ENCODE data around the gene ZNF710. TPM values are rescaled to one million over a fixed set of nuclear protein-coding genes. Genes with fewer than 3 reads are reported as not detected.
A peak's percentile ranks its signal among the peaks of the same experiment; 100 is the strongest.

Gene ZNF710
- total RNA-seq, 2 donors from 2014 or later, result 18.1 to 34.5 TPM

DNA sequence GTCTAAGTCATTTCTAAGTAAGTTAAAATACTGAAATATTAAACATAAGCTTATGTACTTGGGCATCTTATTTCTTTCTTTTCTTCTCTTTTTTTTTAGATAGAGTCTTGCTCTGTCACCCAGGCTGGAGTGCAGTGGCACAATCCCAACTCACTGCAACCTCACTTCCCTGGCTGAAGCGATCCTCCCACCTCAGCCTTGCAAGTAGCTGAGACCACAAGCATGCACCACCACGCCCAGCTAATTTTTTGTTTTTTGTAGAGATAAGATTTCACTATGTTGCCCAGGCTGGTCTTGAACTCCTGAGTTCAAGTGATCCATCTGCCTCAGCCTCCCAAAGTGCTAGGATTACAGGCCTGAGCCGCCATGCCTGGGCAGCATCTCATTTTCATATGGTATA lies 16.0 kb upstream of the ZNF710 start:
- intact Hi-C loops (cut with DNase I), result no loop called here
- no peaks in the 10 kb centered on the region for H3K4me1 ChIP-seq
- ATAC-seq, result no peak
- no peak overlapping the region for H3K4me3 ChIP-seq
- no peak for TF ChIP-seq POLR2A (IDR thresholded peaks at IDR 0.05)
- TF ChIP-seq, protein P1, sequence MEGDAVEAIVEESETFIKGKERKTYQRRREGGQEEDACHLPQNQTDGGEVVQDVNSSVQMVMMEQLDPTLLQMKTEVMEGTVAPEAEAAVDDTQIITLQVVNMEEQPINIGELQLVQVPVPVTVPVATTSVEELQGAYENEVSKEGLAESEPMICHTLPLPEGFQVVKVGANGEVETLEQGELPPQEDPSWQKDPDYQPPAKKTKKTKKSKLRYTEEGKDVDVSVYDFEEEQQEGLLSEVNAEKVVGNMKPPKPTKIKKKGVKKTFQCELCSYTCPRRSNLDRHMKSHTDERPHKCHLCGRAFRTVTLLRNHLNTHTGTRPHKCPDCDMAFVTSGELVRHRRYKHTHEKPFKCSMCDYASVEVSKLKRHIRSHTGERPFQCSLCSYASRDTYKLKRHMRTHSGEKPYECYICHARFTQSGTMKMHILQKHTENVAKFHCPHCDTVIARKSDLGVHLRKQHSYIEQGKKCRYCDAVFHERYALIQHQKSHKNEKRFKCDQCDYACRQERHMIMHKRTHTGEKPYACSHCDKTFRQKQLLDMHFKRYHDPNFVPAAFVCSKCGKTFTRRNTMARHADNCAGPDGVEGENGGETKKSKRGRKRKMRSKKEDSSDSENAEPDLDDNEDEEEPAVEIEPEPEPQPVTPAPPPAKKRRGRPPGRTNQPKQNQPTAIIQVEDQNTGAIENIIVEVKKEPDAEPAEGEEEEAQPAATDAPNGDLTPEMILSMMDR (IDR thresholded peaks at IDR 0.05), result no peak
- no peak for DNase-seq
- no peak overlapping the region for H3K27ac ChIP-seq
- 95 to 96% methylated on average over 3 of the region's 3 CpGs for WGBS, 2 donors
- H3K9me3 ChIP-seq, result peaks cover 0 to 3% (median 0%) of the 10 kb centered on the region in 3 donors
- H3K36me3 ChIP-seq (replicated peaks in 1 of 2; ENCODE audit: insufficient read depth in 1 of 2, low read depth in 2 of 2), result no peaks in the 10 kb centered on the region
- no peaks in the 10 kb centered on the region for H3K27me3 ChIP-seq

DNA sequence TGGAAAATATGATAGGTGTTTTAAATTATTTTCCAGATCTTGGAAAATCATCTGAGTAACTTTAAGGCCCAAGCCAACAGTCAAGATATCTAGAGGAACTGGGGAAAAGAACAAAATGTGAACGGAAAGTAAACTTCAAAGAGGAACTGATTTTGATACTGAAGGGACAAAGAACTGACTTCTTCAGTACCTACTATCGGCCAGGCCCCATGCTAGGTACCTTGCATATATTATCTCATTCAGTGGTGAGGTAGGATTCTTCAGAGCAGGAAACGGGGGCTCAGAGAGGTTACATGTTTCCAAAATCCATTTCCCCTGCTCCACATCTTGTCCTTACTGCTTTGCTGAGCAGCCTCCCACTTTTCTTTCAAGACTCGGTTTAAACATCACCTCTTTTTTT lies 9.8 kb upstream of the ZNF710 start:
- Histone ChIP-seq H3K4me1 (no peaks in the 10 kb centered on the region), H3K27me3 (no peaks in the 10 kb centered on the region), H3K9me3 (no peaks in the 10 kb centered on the region), H3K4me3 (no peak overlapping the region), H3K27ac (no peak overlapping the region), H3K36me3 (replicated peaks in 1 of 2; ENCODE audit: insufficient read depth in 1 of 2, low read depth in 2 of 2) (no peaks in the 10 kb centered on the region)
- TF ChIP-seq, protein P1 (IDR thresholded peaks at IDR 0.05), result no peak
- TF ChIP-seq POLR2A (IDR thresholded peaks at IDR 0.05), result no peak
- ATAC-seq (no peak), DNase-seq (no peak)
- WGBS, 2 donors, result 68 to 76% methylated on average over 4 of the region's 4 CpGs
- intact Hi-C loops (cut with DNase I), result no loop called here

DNA sequence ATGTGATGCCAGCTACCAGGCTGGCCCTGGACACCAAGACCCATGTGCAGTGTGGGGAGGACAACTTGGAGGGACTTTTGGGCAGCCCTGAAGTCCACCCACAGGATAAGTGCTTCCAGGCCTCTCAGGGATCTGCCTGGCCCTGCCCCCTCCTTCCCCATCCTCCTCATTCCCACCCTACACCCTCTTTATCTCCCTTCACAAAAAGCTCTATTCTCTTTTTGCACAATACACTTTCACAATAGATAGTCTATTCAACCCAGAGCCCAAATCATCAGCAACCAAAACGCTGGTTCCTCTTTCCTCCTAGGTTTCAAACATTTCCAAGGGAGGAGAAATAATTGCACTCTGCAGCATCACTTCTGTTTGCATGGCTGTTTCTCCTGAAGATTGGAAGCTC lies 7.8 kb upstream of the ZNF710 start:
- Histone ChIP-seq H3K27me3 (no peaks in the 10 kb centered on the region), H3K4me1 (peaks cover 17% of the 10 kb centered on the region), H3K27ac (no peak overlapping the region), H3K36me3 (replicated peaks in 1 of 2; ENCODE audit: insufficient read depth in 1 of 2, low read depth in 2 of 2) (no peaks in the 10 kb centered on the region), H3K9me3 (no peaks in the 10 kb centered on the region), H3K4me3 (no peak overlapping the region)
- no peak for DNase-seq
- no peak for ATAC-seq
- intact Hi-C loops (cut with DNase I), result no loop called here
- 73 to 84% methylated on average over 1 of the region's 1 CpG for WGBS, 2 donors
- TF ChIP-seq POLR2A (IDR thresholded peaks at IDR 0.05), result no peak
- TF ChIP-seq, protein P1 (IDR thresholded peaks at IDR 0.05), result no peak

DNA sequence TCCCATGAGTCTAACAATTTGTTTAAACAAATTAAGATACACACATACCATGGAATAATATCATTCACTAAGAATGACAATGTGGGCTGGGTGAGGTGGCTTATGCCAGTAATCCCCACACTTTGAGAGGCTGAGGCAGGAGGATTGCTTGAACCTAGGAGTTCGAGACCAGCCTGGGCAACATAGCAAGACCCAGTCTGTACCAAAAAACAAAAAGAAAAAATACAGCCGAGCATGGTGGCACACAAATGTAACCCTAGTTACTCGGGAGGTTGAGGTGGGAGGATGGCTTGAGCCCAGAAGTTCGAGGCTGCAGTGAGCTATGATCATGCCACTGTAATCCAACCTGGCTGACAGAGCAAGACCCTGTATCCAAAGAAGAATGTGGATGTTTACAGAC lies 4.0 kb upstream of the ZNF710 start:
- TF ChIP-seq, protein P1 (IDR thresholded peaks at IDR 0.05), result no peak
- TF ChIP-seq POLR2A (IDR thresholded peaks at IDR 0.05), result no peak
- peaks cover 44% of the 10 kb centered on the region for H3K4me1 ChIP-seq
- no peaks in the 10 kb centered on the region for H3K36me3 ChIP-seq (replicated peaks in 1 of 2; ENCODE audit: insufficient read depth in 1 of 2, low read depth in 2 of 2)
- intact Hi-C loops (cut with DNase I), result no loop called here
- H3K27ac ChIP-seq, result peak overlapping the region; percentile 95 to 99 (median 96)
- no peak overlapping the region for H3K4me3 ChIP-seq
- 82% methylated on average over 4 of the region's 4 CpGs for WGBS, 2 donors
- no peaks in the 10 kb centered on the region for H3K9me3 ChIP-seq
- no peaks in the 10 kb centered on the region for H3K27me3 ChIP-seq
- ATAC-seq, result no peak
- DNase-seq, result no peak

DNA sequence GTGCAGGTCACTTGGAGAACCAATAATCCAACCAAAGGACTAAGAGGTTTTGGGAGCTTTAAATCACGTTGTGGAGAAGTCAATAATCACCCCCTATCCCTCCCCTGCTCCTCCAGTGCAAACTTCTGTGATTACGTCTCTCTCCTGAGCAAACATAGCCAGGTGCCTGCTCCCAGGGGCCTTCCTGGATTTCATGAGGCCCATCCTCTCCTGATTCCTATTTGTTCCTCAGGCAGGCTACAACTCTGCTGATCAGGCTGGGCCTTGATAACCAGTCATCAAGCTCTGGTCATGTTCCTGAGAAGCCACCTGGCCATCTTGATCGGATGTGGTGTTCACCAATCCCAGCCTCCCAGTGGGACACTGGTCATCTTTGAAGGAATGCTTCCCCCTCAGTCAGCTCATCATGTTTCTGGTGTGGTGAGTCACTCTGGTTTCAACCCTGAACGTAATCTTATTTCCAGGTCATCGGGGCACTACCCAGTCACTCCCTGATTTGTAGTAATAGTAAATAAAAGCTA lies 2.9 kb upstream of the ZNF710 start:
- intact Hi-C loops (cut with DNase I), result no loop called here
- H3K27ac ChIP-seq, result peak overlapping the region; percentile 95 to 99 (median 96)
- no peak overlapping the region for H3K4me3 ChIP-seq
- peak; percentile 78 for ATAC-seq
- H3K4me1 ChIP-seq, result peaks cover 51% of the 10 kb centered on the region
- TF ChIP-seq, protein P1 (IDR thresholded peaks at IDR 0.05), result peak in 1 of 7 experiments; percentile 1
- TF ChIP-seq POLR2A (IDR thresholded peaks at IDR 0.05), result peak in 2 of 3 donors; percentile 56 to 63
- DNase-seq, result peak; percentile 79 to 91 (median 88)
- H3K27me3 ChIP-seq, result no peaks in the 10 kb centered on the region
- no peaks in the 10 kb centered on the region for H3K36me3 ChIP-seq (replicated peaks in 1 of 2; ENCODE audit: insufficient read depth in 1 of 2, low read depth in 2 of 2)
- no peaks in the 10 kb centered on the region for H3K9me3 ChIP-seq
- WGBS, 2 donors, result 26 to 29% methylated on average over 5 of the region's 5 CpGs
